Activated naive CD4-positive, alpha-beta T cell treated with anti-CD3 and anti-CD28 coated beads, Interleukin-2, amount 50 U/mL, for 16 hours (primary cell): ENCODE measurements around the gene PFKP.

Experiments
- DNase-seq: peaks from one replicate; pipeline ENCODE4 v3.0.0-alpha.2; 2020

The PFKP gene

DNA sequence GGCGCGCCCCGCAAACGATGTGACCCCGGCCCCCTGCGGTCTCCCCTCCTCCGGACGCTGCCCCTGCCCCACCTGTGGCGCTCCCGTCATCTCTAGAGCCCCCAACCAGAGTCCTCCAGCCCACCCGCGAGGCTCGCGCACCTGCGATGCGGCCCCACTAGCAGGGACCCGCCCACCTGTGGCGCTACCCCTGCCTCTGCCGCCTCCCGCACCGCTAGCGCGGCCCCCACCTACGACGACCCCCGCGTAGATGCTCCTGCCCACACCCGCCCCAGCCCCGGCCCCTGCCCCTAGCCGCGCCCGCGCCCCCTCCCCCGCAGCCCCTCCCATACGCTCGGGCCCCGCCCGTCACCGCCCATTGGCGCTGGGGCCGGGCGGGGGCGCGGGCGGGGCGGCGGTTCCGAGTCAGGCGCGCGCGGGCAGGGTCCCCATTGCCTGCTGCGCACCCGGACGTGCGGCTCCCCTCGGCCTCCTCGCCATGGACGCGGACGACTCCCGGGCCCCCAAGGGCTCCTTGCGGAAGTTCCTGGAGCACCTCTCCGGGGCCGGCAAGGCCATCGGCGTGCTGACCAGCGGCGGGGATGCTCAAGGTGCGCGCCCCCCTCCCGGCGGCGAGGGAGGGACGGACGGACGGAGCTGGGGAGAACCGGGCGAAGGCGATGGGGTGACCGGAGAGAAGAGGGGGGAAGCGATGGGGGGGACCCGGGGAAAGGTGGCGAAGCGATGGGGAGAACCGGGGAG is at the start of gene PFKP:
PFKP (plus strand) TSS at position 431 of the 741 bp plus-strand sequence; CDS start at position 479, 48 bp downstream.
- peak; percentile 77 for DNase-seq

DNA sequence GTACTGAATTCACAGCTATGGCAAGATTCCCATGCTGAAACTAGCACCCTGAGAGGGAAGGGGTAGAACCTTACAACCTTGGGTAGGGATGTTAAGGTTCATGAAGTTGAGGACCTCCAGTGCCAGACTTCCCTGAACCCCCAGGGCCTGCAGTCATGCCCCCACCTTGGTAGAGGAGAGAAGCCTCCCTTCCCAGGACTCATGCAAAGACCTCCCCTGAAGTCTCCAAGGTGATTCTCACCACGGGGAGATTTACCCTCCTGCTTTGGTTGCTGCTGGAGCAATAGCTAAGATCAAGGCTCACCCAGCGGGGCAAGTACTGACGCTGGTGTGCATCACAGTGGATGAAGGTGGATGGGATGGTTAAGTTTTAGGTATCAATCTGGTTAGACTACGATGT is 49.1 kb upstream of the PFKP start:
- no peak for DNase-seq

DNA sequence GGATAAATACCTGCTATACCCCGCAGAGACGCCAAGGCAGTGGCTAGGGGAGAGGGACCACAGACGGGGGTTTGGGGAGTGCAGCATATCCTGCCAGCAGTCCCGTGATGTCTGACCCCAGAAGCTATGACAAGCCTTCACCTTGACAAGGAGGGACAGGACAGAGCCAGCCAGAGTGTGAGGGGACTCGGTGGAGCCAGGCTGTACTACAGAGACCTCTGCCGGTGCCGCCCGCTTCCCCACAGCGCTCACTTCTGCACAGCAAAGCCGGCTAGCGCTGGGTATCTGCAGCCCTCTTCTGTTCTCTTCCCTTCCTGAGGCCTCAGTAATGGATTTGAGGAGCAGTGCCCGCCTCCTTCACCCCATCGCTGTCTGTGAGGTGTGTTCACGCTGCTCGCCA is 47.0 kb upstream of the PFKP start:
- DNase-seq = no peak

DNA sequence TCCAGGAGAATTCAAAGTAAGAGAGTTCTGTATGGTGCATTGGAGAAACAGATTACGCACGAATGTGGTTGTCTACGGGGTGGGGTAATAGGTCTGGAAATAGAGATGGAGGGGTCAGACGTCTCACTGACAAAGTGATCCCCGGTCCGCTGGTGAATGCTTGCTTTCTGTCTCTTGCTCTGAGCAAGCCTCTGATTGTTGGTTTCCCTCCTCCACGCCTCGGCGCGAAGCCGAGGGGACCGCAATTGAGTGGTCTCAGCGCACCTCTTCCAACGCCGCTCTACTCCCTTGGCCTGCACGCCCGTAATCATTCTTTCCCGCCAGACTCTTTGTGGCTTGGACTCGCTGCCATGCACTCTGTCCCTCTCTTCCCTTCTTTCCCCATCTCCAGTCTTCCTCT is 46.5 kb upstream of the PFKP start:
- DNase-seq = no peak

DNA sequence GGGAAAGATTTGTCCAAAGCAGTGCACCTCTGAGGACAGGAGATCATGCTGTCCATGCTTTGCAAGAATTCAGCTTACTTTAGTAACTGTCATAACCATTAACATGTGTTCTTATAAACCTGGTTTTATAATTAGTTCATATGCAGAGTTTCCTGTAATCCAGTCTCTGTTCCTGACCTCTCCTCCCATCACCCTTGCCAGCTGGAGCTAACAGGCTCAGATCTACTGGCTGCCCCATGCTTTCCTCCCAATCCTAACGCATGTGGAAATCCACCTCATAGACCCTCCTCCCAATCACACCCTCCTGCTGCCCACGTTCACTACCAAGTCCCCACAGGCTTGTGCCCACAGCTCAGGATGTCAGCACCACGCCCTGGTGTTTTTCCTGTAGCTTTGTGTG is 45.3 kb upstream of the PFKP start:
- DNase-seq = no peak

DNA sequence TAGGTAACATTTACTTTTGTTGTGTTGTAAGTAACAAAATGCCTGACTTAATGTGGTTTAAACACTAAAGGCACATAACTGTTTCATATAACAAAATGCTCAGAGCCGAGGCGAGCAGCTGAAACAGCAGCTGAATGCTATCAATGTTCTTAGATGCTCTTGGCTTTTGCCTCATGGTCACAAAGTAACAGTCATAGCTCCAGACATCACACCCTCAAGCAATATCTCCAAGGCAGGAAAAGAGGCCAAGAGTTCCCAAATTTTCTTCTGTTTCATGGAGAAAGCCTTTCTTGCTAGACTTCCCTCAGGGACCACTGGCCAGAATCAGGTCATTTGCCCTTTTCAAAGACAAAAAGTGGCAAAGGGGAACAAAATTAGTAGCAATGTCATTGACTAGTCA is 43.5 kb upstream of the PFKP start:
- DNase-seq = no peak

DNA sequence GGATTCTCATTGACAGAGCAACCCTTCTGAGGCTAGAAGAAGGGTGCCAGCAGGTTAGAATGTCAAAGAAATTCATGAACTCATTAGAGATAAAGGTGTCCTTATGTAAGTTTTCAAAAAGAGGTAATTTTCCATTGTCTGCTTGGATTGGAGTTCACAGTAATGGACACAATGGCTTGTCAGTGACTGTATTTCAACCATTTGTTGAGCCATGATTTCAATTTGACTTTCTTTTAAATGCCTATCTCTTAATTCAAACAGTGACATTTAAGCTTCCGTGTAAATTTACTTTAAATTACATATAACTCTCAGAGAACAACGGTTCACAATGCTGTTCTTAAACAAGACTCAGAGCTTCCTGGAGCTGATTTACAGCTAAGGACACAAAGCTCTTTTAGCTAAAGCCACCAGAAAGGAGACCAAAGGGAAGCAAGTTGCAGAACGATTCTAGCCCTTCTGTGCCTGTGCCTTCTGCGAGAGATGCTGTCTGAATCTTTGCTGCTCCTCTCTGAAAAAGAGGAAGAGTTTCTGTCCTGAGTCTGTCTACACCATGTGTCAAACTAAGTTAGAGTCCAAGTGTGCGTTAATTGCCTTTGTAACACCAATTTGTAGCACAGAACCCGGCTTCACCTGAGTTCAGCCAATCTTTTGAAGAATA is 42.2 kb upstream of the PFKP start:
- DNase-seq = no peak

DNA sequence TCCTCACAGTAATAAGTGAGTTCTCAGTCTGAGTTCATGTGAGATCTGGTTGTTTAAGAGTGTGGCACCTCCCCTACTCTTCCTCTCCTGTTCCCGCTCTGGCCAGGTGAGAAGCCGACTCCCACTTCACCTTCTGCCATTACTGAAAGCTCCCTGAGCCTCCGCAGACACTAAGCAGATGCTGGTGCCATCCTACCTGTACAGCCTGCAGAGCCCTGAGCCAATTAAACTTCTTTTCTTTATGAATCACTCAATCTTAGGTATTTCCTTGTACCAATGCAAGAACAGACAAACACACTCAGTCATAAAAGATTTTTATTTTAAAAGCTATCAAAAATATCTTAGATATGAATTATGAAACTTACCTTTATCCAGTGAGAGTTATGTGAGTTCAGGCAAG is 39.5 kb upstream of the PFKP start:
- DNase-seq = no peak

DNA sequence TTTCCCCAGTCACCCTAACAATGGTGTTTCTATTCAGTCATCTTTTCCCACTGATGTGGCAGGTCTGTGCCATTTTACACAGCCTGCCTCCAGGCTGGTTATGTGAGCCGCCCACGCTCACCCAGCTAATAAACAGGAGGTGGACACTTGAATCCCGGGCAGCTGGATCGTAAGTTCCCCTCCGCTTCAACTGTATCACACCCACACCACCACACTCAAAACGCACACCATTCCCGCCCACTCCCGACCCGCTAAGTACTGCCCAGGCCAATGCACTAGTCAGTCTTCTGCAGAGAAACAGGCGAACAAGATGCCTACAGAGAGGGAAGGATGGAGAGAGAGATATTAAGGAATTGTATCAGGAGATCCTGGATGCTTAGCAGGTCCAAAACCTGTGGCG is 38.9 kb upstream of the PFKP start:
- no peak for DNase-seq

DNA sequence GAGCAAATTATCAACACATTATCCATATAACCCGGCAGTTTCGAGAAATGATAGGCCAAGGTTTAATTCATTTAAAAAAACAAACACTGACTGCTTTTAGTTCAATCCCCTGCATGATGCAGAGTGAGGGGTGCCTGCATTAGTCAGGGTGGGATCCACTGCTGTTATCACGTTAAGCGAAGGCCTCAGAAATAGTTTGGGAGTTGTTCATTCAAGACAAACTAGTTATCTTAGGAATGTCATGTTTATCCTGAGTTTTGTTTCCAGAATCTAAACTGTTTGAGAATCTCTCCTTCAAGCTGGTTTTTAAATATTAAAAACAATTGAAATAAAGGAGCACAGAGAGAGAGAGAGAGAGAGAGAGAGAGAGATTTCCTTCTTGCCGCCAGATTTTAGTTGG is 36.6 kb upstream of the PFKP start:
- DNase-seq = no peak

DNA sequence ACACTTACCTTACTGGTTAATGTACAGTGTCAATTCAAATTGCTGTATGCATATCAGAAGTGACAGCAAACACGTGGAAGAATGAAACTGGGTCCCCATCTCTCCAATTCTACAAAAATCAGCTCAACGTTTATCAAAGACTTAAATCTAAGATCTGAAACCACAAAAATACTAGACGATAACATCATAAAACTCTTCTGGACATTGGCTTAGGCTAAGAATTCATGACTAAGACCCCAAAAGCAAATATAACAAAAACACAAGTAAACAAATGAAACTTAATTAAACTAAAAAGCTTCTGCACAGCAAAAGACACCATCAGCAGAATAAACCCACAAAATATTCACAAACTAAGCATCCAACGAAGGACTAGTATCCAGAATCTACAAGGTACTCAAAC is 35.9 kb upstream of the PFKP start:
- DNase-seq = no peak

DNA sequence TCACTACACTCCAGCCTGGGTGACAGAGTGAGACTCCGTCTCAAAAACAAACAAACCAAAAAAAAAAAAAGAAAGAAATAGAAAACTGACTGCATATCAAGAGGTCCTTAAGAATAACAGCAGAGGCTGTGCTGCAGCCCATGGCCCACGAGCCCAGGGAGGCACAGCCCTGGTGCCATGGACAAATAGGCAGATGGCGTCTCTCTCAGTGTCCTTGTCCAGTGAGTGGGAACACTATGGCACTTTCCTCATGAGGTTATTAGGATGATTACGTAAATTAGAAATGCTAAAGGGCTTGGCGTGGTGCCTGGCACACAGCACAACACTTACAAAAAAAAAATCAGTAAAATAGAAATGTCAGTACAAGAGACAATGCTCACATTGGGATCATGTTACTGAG is 33.4 kb upstream of the PFKP start:
- DNase-seq = no peak

DNA sequence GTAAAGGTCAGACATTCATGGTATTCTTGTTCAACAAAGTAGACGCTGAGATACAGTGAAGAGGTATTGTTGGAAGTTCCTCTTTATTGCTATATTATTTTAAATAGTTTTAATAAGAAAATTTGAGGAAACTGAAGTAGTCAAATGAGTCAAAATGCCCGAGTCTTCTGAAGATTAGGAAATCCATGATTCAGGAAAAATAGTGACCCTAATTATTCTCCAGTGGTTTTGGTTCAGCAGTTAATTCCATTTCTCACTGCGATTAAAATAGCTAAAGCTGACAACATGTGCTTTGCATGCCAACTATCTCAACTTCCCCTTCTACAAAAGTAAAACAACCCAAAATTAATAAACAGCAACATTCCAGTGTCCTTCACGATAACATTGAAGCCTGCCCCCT is 32.7 kb upstream of the PFKP start:
- no peak for DNase-seq

DNA sequence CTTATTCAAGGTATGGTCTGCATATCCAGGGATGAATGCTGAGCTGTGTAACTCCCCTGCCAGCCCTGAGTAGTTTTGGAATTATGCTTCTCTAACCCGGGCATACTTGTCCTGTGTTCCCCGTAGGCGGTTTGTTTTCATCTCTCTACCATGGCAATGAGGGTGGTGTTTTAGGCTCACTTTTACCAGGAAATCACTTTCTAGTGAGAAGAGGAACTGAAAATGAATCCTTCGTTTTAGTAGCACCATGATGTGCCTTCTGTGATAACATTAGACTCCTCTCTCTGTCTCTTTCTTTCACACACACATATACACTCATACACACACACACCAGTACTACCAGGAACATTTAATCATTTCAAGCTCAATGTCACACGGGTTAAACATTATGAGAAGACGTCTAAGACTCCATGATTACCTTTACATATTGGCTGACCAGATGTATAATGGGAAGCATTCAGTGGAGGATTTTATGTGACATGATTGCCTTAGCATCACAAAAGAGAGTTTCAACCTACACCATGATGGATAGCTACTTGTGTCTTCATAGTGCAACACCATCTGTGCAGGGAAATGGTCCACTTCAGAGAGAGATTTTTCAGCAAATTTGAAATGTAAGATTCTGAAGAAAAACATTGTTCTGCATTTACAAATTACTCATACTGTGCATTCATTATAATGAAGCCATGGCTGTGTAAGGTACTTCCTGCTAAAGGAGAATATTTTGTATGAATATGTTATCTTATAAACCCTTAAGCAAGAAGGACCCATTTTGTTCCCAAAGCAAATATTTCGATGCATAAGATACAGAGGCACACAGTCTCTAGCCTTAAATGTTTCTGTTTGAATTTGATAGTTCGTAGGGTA is 31.0 kb upstream of the PFKP start:
- no peak for DNase-seq

DNA sequence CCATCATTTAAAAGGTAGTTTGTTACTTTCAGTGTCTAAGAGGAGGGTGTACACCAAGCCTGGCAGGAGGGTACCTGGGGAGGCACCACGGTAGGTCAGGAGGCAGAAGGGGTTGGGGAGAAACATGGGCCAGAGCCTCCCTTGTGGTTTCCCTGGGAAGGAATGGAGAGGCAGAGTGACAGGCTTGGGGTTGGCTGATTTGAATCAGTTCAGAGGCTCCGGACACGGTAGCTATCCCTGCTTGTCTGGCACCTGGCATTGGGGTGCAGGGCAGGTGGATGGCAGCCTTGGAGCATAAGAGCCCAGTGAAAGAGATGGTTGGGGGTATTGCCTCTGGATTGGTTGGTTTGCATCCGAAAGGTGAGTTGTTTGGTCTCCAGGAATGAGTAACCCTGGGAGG is 30.2 kb upstream of the PFKP start:
- no peak for DNase-seq

DNA sequence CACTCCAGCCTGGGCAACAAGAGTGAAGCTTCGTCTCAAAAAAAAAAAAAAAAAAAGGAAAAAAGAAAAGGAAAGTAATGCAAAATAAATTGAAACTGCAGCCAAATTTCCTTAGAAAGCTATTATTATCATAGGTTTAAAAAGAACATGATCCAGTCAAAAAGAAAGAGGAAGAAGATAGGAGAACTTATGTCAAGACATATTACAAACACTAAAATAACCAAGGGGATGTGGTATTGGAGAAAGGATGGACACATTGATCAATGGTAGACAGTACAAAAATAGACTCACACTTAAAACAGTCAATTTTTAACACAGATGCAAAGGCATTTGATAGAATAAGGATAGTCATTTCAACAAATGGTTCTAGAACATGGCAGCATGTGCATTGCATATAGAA is 27.3 kb upstream of the PFKP start:
- no peak for DNase-seq

DNA sequence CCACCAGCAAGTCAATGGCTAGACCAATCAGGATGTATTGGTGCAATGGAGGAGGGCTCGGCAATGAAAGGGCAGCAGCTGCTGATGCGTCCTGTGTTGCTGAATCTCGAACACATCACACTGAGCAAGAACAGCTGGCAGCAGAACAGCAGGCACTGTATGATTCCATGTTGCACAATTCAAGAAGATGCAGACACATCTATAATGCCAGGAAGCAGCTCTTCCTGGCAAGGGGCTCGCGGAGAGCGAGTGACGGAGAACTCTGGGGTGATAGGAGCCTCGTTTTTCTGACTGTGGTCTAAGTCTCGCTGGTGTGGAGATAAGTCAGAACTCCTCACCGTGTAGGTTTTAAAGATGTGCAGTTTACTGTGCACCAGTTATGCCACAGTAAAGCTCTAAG is 24.8 kb upstream of the PFKP start:
- DNase-seq = no peak

DNA sequence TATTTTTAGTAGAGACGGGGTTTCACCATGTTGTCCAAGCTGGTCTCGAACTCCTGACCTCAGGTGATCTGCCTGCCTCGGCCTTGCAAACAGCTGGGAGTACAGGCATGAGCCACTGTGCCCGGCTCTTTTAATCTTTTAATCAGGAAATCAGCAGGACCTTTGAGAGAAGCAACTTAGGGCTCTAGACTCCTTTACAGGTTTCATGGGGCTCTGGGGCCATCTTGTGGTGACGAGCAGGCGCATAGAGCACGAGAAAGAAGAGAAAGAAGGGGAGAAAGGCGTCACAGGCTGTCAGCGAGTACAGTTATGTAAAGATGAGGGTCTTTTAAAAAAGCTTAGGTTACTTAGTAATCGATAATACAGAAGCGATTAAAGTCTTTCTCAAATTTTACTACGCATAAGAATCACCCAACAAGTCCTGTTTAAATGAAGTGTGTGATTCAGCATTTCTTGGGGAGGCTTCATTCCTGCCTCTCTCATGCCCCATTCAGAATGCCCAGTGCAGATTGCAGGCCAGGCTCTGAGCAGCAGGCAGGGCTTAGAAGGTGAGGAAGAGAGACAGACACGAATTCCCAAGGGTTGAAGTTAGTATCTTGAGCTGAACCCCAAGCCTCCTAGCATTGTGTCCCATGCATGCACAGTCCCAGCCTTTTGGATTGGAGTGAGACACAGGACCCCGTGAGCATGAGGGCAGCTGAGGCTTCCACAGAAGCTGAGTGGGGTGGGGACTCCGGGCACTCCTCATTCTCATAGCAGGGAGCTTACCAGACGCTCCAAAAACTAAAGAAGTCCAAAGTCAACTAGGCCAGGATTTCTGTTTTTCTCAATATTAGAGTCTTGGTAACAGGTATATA is 23.6 kb upstream of the PFKP start:
- DNase-seq = peak; percentile 58

DNA sequence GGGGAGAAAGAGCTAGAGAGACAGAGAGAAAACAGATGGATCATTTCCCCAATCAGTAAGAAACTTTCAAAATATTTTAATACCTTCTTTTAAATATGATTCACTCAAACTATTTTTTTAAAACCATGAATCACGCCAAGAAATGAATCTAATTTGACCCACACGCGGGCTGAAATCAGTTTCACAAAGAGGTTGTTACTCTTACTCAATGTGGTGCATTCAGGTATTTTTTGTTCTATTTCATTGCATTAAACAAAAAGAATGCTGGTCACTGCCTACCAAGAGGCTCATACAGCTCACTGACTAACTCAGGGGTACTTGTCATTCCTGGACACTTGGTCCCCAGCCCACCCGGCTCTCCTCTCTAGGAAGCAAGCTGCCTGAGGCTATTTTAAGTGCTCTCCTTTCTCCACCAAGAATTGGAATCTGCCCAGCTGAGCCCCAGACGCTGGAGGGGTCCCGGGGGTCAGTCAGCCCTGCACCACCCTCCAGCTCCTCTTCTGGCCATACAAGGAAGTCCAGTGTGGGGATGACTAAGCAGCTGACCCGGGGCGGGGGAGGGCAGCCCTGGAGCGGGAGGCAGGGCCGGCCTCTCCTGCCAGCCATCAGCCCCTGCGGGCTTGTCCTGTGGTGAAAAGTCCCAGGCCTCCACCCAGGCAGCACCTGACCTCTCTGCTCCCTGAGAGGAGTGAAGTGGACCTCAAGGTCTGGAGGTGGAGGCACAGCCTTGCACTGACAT is 21.7 kb upstream of the PFKP start:
- DNase-seq = no peak

DNA sequence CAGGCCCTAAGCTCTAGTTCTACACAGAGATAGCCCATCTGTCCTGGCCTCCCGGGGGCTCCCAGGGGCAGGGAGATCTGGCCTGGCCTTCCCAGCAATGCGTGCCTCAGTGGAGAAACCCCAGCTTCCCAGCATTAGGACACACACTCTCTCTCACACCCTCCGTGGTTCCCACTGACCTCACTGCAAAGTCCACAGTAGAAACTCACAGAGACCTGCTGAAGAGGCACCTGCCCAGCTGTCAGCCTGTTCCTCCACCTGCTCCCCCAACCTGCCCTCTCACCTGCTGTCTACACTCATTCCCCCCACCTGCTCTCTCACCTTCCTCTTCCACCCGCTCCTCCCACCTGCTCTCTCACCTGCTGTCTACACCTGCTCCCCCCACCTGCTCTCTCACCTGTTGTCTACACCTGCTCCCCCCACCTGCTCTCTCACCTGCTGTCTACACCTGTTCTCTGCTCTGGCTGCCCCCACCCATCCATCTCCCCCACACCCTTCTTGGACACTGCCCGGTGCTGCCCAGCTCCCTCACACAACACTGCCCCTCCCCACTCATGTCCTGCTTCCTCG is 21.1 kb upstream of the PFKP start:
- no peak for DNase-seq

DNA sequence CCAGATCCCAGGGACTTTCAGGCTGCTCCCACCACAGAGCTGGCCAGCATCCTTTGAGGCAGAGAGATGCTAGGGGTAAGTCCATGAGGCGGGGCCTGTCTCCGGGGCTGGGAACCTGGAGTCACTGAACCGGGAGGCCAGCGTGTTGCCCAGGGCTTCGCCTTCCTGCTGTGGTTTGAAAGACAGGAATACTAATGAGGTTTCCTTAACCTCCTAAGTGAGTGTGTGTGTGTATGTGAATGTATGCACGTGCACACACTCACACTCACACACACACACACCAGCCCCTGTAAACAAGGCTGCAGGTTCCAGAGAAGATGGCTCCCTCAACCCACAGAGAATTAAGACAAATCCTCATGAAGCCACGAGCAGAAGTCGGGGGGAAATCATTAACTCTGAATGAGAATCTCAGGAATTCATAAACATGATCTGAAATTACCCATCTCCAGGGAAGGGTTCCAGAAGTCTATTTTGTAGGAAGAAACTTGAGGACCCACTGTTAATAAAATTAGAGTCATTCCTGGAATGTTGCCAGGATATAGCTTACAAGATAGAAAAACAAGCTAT is 20.3 kb upstream of the PFKP start:
- no peak for DNase-seq

DNA sequence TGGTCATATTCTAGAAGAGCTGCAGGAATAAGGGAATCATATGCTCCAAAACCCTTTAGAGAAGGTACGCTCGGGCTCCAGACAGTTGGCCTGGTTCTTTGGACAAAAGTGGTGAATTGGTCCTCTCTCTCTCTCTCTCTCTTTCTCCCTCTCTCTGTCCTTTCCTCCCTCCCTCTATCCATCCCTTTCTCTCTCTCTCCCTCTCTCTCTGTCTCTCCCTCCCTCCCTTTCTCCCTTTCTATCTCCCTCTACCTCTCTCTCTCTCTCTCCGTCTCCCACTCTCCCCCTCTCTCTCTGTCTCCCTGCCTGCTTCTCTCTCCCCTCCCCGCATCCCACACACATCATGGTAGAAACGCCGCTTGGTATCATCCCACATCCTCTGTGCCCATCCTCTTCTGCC is 19.8 kb upstream of the PFKP start:
- DNase-seq = no peak
